ENCODE data around the gene ALKAL2. TPM values are rescaled to one million over a fixed set of nuclear protein-coding genes. Genes with fewer than 3 reads are reported as not detected.

The ALKAL2 gene
- total RNA-seq, 1 experiment from 2014 or later: not detected

DNA sequence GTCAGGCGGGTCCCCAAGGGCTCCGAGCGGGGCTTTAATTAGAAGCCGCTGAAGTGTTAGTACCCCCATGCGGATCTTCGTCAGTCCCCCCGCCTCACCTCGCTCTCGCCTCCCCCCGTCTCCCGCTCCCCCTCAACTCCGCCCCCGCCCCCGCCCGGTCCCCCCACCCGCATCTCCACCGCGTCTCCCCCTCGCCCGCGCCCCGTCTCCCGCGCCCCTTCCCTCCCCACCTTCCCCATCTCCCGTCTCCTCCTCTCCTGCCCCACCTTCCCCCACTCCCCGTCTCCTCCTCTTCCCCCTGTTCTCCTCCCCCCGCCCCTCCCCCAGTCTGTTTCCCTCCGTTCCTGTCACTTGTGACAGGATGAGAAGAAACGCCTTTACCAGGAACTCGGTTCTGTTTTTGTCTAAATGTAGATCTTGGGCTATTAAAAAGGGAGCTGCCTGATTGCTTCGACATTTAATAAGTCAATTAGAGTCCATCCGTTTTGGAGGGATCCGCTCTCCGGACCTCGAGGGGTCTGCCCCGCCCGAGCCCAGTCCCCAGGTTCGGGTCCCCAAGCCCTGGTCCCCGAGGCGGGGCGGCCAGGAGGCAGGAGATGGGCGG is 969 bp upstream of the ALKAL2 start:
- Histone ChIP-seq H3K9me2 (ENCODE audit: insufficient read depth) (no peaks in the 10 kb centered on the region), H3K27me3 (ENCODE audit: insufficient read depth, low read length) (no peaks in the 10 kb centered on the region), H3K79me2 (ENCODE audit: insufficient read depth, low read length) (no peaks in the 10 kb centered on the region), H4K20me1 (ENCODE audit: insufficient read depth) (no peaks in the 10 kb centered on the region), H2AFZ (ENCODE audit: low read depth, low read length, poor library complexity, severe bottlenecking) (no peak overlapping the region), H3K36me3 (ENCODE audit: control insufficient read depth in 1 of 2, insufficient read depth in 2 of 2, low read length in 2 of 2) (no peaks in the 10 kb centered on the region), H3K27ac (ENCODE audit: low read depth, low read length) (no peak overlapping the region), H3K4me3 (replicated peaks in 1 of 2; ENCODE audit: low read depth in 1 of 2, low read length in 2 of 2) (no peak overlapping the region), H3K4me1 (ENCODE audit: control insufficient read depth in 1 of 2, insufficient read depth in 2 of 2, low read length in 2 of 2) (no peaks in the 10 kb centered on the region), H3K9me3 (ENCODE audit: control insufficient read depth in 1 of 2, insufficient read depth in 1 of 2, low read depth in 1 of 2, low read length in 2 of 2) (no peaks in the 10 kb centered on the region), H3K4me2 (ENCODE audit: low read length) (no peak overlapping the region), H3K9ac (ENCODE audit: low read length) (no peak overlapping the region)
- no peak for DNase-seq (ENCODE audit: low read depth, low spot score)
- POLR2A ChIA-PET: no interaction called here
- ATAC-seq: no peak
- CTCF ChIA-PET: no interaction called here
- no TSS peak for BruUV-seq (replicated peaks)
- TF ChIP-seq YY1 (IDR thresholded peaks at IDR 0.05; ENCODE audit: extremely low read depth, insufficient replicate concordance, low read depth, low read length) (no peak), POLR2AphosphoS5 (IDR thresholded peaks at IDR 0.05; ENCODE audit: low read depth, low read length) (no peak), JUND (IDR thresholded peaks at IDR 0.05) (no peak), TCF7L2 (IDR thresholded peaks at IDR 0.05; ENCODE audit: borderline replicate concordance, extremely low read depth, insufficient read depth, insufficient read length) (no peak), EGR1 (IDR thresholded peaks at IDR 0.05; ENCODE audit: low read depth) (no peak), ELF1 (IDR thresholded peaks at IDR 0.05; ENCODE audit: borderline replicate concordance, low read depth) (no peak), CEBPB (IDR thresholded peaks at IDR 0.05; ENCODE audit: low read depth) (no peak), POLR2A (IDR thresholded peaks at IDR 0.05; ENCODE audit: borderline replicate concordance, extremely low read depth, insufficient read depth, insufficient read length) (no peak), EZH2phosphoT487 (IDR thresholded peaks at IDR 0.05; ENCODE audit: borderline replicate concordance) (no peak), ZNF274 (IDR thresholded peaks at IDR 0.05; ENCODE audit: low read depth, low read length) (no peak), FOSL1 (IDR thresholded peaks at IDR 0.05; ENCODE audit: low read depth) (no peak), SP1 (IDR thresholded peaks at IDR 0.05; ENCODE audit: low read depth) (no peak), SIN3A (IDR thresholded peaks at IDR 0.05; ENCODE audit: low read depth) (no peak), EZH2 (IDR thresholded peaks at IDR 0.05) (no peak)
- TF ChIP-seq, protein P1, sequence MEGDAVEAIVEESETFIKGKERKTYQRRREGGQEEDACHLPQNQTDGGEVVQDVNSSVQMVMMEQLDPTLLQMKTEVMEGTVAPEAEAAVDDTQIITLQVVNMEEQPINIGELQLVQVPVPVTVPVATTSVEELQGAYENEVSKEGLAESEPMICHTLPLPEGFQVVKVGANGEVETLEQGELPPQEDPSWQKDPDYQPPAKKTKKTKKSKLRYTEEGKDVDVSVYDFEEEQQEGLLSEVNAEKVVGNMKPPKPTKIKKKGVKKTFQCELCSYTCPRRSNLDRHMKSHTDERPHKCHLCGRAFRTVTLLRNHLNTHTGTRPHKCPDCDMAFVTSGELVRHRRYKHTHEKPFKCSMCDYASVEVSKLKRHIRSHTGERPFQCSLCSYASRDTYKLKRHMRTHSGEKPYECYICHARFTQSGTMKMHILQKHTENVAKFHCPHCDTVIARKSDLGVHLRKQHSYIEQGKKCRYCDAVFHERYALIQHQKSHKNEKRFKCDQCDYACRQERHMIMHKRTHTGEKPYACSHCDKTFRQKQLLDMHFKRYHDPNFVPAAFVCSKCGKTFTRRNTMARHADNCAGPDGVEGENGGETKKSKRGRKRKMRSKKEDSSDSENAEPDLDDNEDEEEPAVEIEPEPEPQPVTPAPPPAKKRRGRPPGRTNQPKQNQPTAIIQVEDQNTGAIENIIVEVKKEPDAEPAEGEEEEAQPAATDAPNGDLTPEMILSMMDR (IDR thresholded peaks at IDR 0.05 in 2 of 3, conservative IDR thresholded peaks at IDR 0.05 in 1 of 3; ENCODE audit: borderline replicate concordance in 1 of 3, insufficient read depth in 1 of 3, low read depth in 2 of 3, low read length in 2 of 3): no peak
- TF ChIP-seq, protein P2, sequence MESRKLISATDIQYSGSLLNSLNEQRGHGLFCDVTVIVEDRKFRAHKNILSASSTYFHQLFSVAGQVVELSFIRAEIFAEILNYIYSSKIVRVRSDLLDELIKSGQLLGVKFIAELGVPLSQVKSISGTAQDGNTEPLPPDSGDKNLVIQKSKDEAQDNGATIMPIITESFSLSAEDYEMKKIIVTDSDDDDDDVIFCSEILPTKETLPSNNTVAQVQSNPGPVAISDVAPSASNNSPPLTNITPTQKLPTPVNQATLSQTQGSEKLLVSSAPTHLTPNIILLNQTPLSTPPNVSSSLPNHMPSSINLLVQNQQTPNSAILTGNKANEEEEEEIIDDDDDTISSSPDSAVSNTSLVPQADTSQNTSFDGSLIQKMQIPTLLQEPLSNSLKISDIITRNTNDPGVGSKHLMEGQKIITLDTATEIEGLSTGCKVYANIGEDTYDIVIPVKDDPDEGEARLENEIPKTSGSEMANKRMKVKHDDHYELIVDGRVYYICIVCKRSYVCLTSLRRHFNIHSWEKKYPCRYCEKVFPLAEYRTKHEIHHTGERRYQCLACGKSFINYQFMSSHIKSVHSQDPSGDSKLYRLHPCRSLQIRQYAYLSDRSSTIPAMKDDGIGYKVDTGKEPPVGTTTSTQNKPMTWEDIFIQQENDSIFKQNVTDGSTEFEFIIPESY (IDR thresholded peaks at IDR 0.05; ENCODE audit: extremely low read depth, insufficient replicate concordance, low read length): no peak
- TF ChIP-seq, protein P3, sequence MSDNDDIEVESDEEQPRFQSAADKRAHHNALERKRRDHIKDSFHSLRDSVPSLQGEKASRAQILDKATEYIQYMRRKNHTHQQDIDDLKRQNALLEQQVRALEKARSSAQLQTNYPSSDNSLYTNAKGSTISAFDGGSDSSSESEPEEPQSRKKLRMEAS (IDR thresholded peaks at IDR 0.05): no peak
- TF ChIP-seq, protein P4, sequence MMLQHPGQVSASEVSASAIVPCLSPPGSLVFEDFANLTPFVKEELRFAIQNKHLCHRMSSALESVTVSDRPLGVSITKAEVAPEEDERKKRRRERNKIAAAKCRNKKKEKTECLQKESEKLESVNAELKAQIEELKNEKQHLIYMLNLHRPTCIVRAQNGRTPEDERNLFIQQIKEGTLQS (IDR thresholded peaks at IDR 0.05): no peak
- TF ChIP-seq, protein P5, sequence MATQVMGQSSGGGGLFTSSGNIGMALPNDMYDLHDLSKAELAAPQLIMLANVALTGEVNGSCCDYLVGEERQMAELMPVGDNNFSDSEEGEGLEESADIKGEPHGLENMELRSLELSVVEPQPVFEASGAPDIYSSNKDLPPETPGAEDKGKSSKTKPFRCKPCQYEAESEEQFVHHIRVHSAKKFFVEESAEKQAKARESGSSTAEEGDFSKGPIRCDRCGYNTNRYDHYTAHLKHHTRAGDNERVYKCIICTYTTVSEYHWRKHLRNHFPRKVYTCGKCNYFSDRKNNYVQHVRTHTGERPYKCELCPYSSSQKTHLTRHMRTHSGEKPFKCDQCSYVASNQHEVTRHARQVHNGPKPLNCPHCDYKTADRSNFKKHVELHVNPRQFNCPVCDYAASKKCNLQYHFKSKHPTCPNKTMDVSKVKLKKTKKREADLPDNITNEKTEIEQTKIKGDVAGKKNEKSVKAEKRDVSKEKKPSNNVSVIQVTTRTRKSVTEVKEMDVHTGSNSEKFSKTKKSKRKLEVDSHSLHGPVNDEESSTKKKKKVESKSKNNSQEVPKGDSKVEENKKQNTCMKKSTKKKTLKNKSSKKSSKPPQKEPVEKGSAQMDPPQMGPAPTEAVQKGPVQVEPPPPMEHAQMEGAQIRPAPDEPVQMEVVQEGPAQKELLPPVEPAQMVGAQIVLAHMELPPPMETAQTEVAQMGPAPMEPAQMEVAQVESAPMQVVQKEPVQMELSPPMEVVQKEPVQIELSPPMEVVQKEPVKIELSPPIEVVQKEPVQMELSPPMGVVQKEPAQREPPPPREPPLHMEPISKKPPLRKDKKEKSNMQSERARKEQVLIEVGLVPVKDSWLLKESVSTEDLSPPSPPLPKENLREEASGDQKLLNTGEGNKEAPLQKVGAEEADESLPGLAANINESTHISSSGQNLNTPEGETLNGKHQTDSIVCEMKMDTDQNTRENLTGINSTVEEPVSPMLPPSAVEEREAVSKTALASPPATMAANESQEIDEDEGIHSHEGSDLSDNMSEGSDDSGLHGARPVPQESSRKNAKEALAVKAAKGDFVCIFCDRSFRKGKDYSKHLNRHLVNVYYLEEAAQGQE (IDR thresholded peaks at IDR 0.05; ENCODE audit: low read depth): no peak
- intact Hi-C loops (cut with micrococcal nuclease): no loop called here
- RAD21 ChIA-PET (ENCODE audit: low non-redundant PET in 1 of 2, low total read pairs in 2 of 2, uncharacterized antibody in 2 of 2, unreplicated experiment in 2 of 2): no interaction called here

Data from HCT116 (cell line).